Keratinocyte (primary cell): ENCODE data around the gene LSP1. TPM values are rescaled to one million over a fixed set of nuclear protein-coding genes. Genes with fewer than 3 reads are reported as not detected.

Experiments used
- DNase-seq: peaks from one replicate; pipeline ENCODE4 v3.0.0-alpha.2; 2011; ENCODE audit warnings: low read depth, missing footprints, low spot score
- FAIRE-seq: peaks from 2 replicates; lab custom pipeline; 2011; peaks lifted over from hg19 to GRCh38; lab: Jason Lieb, UNC
- H2AFZ ChIP-seq: 2 replicates; pipeline ENCODE4 v1.6.0; 2012; ENCODE audit warnings: low read length, control low read depth, inconsistent platforms; ENCODE audit not compliant: control insufficient read depth
- H3K27ac ChIP-seq: 2 replicates; pipeline ENCODE4 v1.5.1; 2011; ENCODE audit warnings: low read length; ENCODE audit not compliant: control insufficient read depth, insufficient read depth
- H3K27me3 ChIP-seq: 3 replicates; pipeline ENCODE4 v1.6.0; 2011; ENCODE audit warnings: low read length; ENCODE audit not compliant: control insufficient read depth, insufficient read depth; ENCODE audit errors: extremely low read depth
- H3K36me3 ChIP-seq, 2 experiments: 2 replicates in 1 of 2; 3 replicates in 1 of 2; pipeline ENCODE4 v1.5.1; 2011; ENCODE audit warnings: low read length in 2 of 2, mild to moderate bottlenecking in 1 of 2; ENCODE audit not compliant: control insufficient read depth in 2 of 2, insufficient read depth in 2 of 2; ENCODE audit errors: extremely low read depth in 1 of 2
- H3K4me1 ChIP-seq: 3 replicates; pipeline ENCODE4 v1.5.1; 2011; ENCODE audit warnings: low read length; ENCODE audit not compliant: control insufficient read depth, insufficient read depth; ENCODE audit errors: extremely low read depth
- H3K4me2 ChIP-seq: 3 replicates; pipeline ENCODE4 v1.6.0; 2011; ENCODE audit warnings: low read depth, low read length; ENCODE audit not compliant: control insufficient read depth, insufficient read depth; ENCODE audit errors: extremely low read depth
- H3K4me3 ChIP-seq, 3 experiments: fragments of 200-600 bp in 1 of 3; sonication (generic) in 1 of 3; 2 replicates in 2 of 3; 3 replicates in 1 of 3; pipeline ENCODE4 v1.5.1; 2011 to 2016; ENCODE audit warnings: low read length in 3 of 3, mild to moderate bottlenecking in 3 of 3, control low read depth in 2 of 3, inconsistent platforms in 1 of 3, low read depth in 1 of 3, mixed read lengths in 1 of 3, mixed run types in 1 of 3, moderate library complexity in 1 of 3; ENCODE audit not compliant: control insufficient read depth in 2 of 3, insufficient read depth in 2 of 3; ENCODE audit errors: extremely low read depth in 1 of 3
- H3K79me2 ChIP-seq: 2 replicates; pipeline ENCODE4 v1.6.0; 2012; ENCODE audit warnings: low read length; ENCODE audit not compliant: control insufficient read depth, insufficient read depth
- H3K9ac ChIP-seq: 3 replicates; pipeline ENCODE4 v1.6.0; 2011; ENCODE audit warnings: low read length; ENCODE audit not compliant: control insufficient read depth, insufficient read depth; ENCODE audit errors: extremely low read depth
- H3K9me1 ChIP-seq: 3 replicates; pipeline ENCODE4 v1.6.0; 2011; ENCODE audit warnings: low read length; ENCODE audit not compliant: control insufficient read depth, insufficient read depth; ENCODE audit errors: extremely low read depth
- H3K9me3 ChIP-seq: 2 replicates; pipeline ENCODE4 v1.5.1; 2012; ENCODE audit warnings: low read depth, low read length; ENCODE audit not compliant: control insufficient read depth
- H4K20me1 ChIP-seq: 3 replicates; pipeline ENCODE4 v1.6.0; 2011; ENCODE audit warnings: low read length; ENCODE audit not compliant: control insufficient read depth, insufficient read depth; ENCODE audit errors: extremely low read depth
- CTCF ChIP-seq, 3 experiments: IDR thresholded peaks in 1 of 3; conservative IDR thresholded peaks in 1 of 3; optimal IDR thresholded peaks in 1 of 3; 2 replicates in 2 of 3; 3 replicates in 1 of 3; pipeline versions ENCODE3 to v1.5.1; 2011; ENCODE audit warnings: low read length in 3 of 3, mild to moderate bottlenecking in 3 of 3, moderate library complexity in 2 of 3, control low read depth in 1 of 3, inconsistent platforms in 1 of 3; ENCODE audit not compliant: insufficient read depth in 2 of 3; ENCODE audit errors: extremely low read depth in 1 of 3
- EZH2 ChIP-seq: IDR thresholded peaks from one replicate; pipeline ENCODE4 v1.6.1; 2012; ENCODE audit warnings: inconsistent platforms, mild to moderate bottlenecking, low read length, moderate library complexity
- dilution Hi-C: fragments of 300-500 bp; cut with MboI; formaldehyde crosslinking; loops from one replicate; pipeline ENCODE4 v1.7.0; 2020; ENCODE audit warnings: low sequenced_read_pairs; ENCODE audit not compliant: extremely low pct_ligation_motif_present
- polyA plus RNA-seq, 5 experiments: library from polyadenylated mRNA; depleted of rRNA in 3 of 5; stranded (reverse) in 3 of 5; stranded (forward) in 1 of 5; unstranded in 1 of 5; fragments of >200 nt; gene quantifications; 1 replicate in 1 of 5; 2 replicates in 3 of 5; 3 replicates in 1 of 5; pipeline versions ENCODE4 v1.2.1 to v1.2.3, GENCODE V29; 2011 to 2012; ENCODE audit warnings: missing spikeins in 2 of 5, low read depth in 1 of 5, low replicate concordance in 1 of 5

The LSP1 gene
- polyA plus RNA-seq, 1 donor (not counting 4 experiments of a cell fraction or from before 2014, with no cell fraction given) = 0.94 TPM

GRCh38 chr11:1909524-1909923 lies 56.6 kb downstream of the LSP1 start:
- DNase-seq (no peak), FAIRE-seq (no peak)
- no peaks in the 10 kb centered on the region for H4K20me1 ChIP-seq
- no peak overlapping the region for H2AFZ ChIP-seq
- H3K4me2 ChIP-seq = no peak overlapping the region
- H3K9ac ChIP-seq = no peak overlapping the region
- H3K36me3 ChIP-seq = no peaks in the 10 kb centered on the region
- H3K27me3 ChIP-seq = peaks cover 6% of the 10 kb centered on the region
- H3K9me1 ChIP-seq = no peaks in the 10 kb centered on the region
- H3K9me3 ChIP-seq = no peaks in the 10 kb centered on the region
- no peak for TF ChIP-seq CTCF (optimal IDR thresholded peaks at IDR 0.05 in 1 of 3, IDR thresholded peaks at IDR 0.05 in 1 of 3, conservative IDR thresholded peaks at IDR 0.05 in 1 of 3; ENCODE audit: extremely low read depth in 1 of 3, insufficient read depth in 2 of 3, low read length in 3 of 3)
- no peak for TF ChIP-seq EZH2
- dilution Hi-C loops = no loop called here
- no peak overlapping the region for H3K4me3 ChIP-seq
- no peak overlapping the region for H3K27ac ChIP-seq
- no peaks in the 10 kb centered on the region for H3K4me1 ChIP-seq
- H3K79me2 ChIP-seq = no peaks in the 10 kb centered on the region

DNA sequence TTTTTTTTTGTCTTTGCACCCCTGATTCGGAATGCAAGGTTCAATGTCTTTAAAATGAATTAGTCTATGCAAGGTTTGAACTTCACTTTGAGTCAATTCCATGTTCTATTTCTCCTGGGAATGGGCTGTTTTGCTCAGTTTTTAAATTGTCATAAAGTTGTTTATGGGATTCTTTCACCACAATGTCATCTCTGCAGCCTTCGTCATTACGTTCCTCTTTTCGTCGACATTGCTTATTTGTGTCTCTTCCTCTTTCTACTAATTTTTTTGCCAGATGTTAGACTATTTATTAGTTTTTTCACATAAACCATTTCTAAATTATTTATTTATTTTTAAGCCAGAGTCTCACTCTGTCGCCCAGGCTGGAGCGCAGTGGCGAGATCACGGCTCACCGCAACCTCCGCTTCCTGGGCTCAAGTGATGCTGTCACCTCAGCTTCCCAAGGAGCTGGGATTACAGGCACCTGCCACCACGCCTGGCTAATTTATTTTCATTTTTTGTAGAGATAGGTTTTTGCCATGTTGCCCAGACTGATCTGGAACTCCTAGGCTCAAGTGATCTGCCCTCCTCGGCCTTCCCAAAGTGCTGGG lies 59.5 kb downstream of the LSP1 start:
- Histone ChIP-seq H3K9me1 (no peaks in the 10 kb centered on the region), H3K27me3 (peaks cover 10% of the 10 kb centered on the region), H3K27ac (no peak overlapping the region), H3K4me1 (no peaks in the 10 kb centered on the region), H3K79me2 (no peaks in the 10 kb centered on the region), H3K4me2 (no peak overlapping the region), H3K4me3 (no peak overlapping the region), H2AFZ (no peak overlapping the region), H4K20me1 (no peaks in the 10 kb centered on the region), H3K9ac (no peak overlapping the region), H3K36me3 (no peaks in the 10 kb centered on the region), H3K9me3 (no peaks in the 10 kb centered on the region)
- TF ChIP-seq CTCF (optimal IDR thresholded peaks at IDR 0.05 in 1 of 3, IDR thresholded peaks at IDR 0.05 in 1 of 3, conservative IDR thresholded peaks at IDR 0.05 in 1 of 3; ENCODE audit: extremely low read depth in 1 of 3, insufficient read depth in 2 of 3, low read length in 3 of 3) (no peak), EZH2 (no peak)
- no peak for FAIRE-seq
- no peak for DNase-seq
- dilution Hi-C loops = no loop called here
